ENCODE measurements around the gene SLC2A13. TPM values are rescaled to one million over a fixed set of nuclear protein-coding genes. Genes with fewer than 3 reads are reported as not detected.

Gene SLC2A13
- total and polyA plus RNA-seq, 2 donors (not counting 3 experiments of a cell fraction or from before 2014, with no cell fraction given) = 1.2 to 4.9 TPM

- dilution Hi-C loops (cut with MboI; ENCODE audit: extremely low pct_ligation_motif_present, low sequenced_read_pairs) (no loop called here), intact Hi-C loops (cut with micrococcal nuclease) (no loop called here)
- Histone ChIP-seq H3K27ac (ENCODE audit: insufficient read depth, low read depth, low read length) (no peak overlapping the region), H2AFZ (ENCODE audit: low read depth, low read length) (no peak overlapping the region), H3K4me2 (ENCODE audit: insufficient read depth, low read length) (no peak overlapping the region), H3K27me3 (ENCODE audit: control insufficient read depth in 2 of 2, insufficient read depth in 2 of 2, low read length in 2 of 2) (no peaks in the 10 kb centered on the region), H3K9ac (replicated peaks; ENCODE audit: extremely low read depth, insufficient read depth, low read length) (no peak overlapping the region), H3K36me3 (ENCODE audit: control insufficient read depth in 2 of 2, extremely low read depth in 1 of 2, insufficient read depth in 2 of 2, low read length in 2 of 2) (no peaks in the 10 kb centered on the region), H3K79me2 (ENCODE audit: control insufficient read depth, insufficient read depth, low read length) (no peaks in the 10 kb centered on the region), H3K9me1 (replicated peaks; ENCODE audit: control insufficient read depth, extremely low read depth, insufficient read depth, low read length) (no peaks in the 10 kb centered on the region), H3K4me3 (replicated peaks in 1 of 3; ENCODE audit: insufficient read depth in 1 of 3, low read depth in 1 of 3, low read length in 3 of 3) (no peak overlapping the region), H4K20me1 (replicated peaks; ENCODE audit: control insufficient read depth, extremely low read depth, insufficient read depth, low read length) (no peaks in the 10 kb centered on the region), H3K9me3 (replicated peaks; ENCODE audit: control insufficient read depth, insufficient read depth, low read length) (no peaks in the 10 kb centered on the region), H3K4me1 (ENCODE audit: control insufficient read depth, extremely low read depth, insufficient read depth, low read length) (no peaks in the 10 kb centered on the region)
- no TSS peak for BruUV-seq (replicated peaks)
- FAIRE-seq = no peak
- ChIA-PET POLR2A (no interaction called here), CTCF (interaction anchor here (1.2 to 2.0 kb wide), 2 partner anchors 10 kb away, joined by 4 to 9 read pairs; no protein-coding TSS in a partner anchor)
- DNase-seq (ENCODE audit: low read depth, low spot score) = no peak
- TF ChIP-seq EZH2 (IDR thresholded peaks at IDR 0.05; ENCODE audit: borderline replicate concordance, low read depth, low read length, severe bottlenecking) = no peak
- TF ChIP-seq, protein P1, sequence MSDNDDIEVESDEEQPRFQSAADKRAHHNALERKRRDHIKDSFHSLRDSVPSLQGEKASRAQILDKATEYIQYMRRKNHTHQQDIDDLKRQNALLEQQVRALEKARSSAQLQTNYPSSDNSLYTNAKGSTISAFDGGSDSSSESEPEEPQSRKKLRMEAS (IDR thresholded peaks at IDR 0.05; ENCODE audit: insufficient read depth, insufficient read length) = no peak
- TF ChIP-seq MYC (IDR thresholded peaks at IDR 0.05; ENCODE audit: low read depth, low read length) = no peak
- no peak for TF ChIP-seq GATA2 (IDR thresholded peaks at IDR 0.05; ENCODE audit: insufficient read depth, insufficient read length, low read depth, low read length)
- TF ChIP-seq, protein P2, sequence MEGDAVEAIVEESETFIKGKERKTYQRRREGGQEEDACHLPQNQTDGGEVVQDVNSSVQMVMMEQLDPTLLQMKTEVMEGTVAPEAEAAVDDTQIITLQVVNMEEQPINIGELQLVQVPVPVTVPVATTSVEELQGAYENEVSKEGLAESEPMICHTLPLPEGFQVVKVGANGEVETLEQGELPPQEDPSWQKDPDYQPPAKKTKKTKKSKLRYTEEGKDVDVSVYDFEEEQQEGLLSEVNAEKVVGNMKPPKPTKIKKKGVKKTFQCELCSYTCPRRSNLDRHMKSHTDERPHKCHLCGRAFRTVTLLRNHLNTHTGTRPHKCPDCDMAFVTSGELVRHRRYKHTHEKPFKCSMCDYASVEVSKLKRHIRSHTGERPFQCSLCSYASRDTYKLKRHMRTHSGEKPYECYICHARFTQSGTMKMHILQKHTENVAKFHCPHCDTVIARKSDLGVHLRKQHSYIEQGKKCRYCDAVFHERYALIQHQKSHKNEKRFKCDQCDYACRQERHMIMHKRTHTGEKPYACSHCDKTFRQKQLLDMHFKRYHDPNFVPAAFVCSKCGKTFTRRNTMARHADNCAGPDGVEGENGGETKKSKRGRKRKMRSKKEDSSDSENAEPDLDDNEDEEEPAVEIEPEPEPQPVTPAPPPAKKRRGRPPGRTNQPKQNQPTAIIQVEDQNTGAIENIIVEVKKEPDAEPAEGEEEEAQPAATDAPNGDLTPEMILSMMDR (IDR thresholded peaks at IDR 0.05; ENCODE audit: extremely low read depth in 1 of 2, insufficient read depth in 1 of 2, low read depth in 1 of 2, low read length in 2 of 2) = no peak
- TF ChIP-seq POLR2A (IDR thresholded peaks at IDR 0.05; ENCODE audit: low read depth, low read length) = no peak
- TF ChIP-seq FOS (IDR thresholded peaks at IDR 0.05; ENCODE audit: borderline replicate concordance, insufficient read depth, low read length) = no peak
- no peak for TF ChIP-seq POLR2AphosphoS5 (IDR thresholded peaks at IDR 0.05; ENCODE audit: insufficient read depth, low read depth, low read length)
- no peak for TF ChIP-seq JUN (IDR thresholded peaks at IDR 0.05; ENCODE audit: borderline replicate concordance, insufficient read depth, insufficient read length, low read depth)
Observed at GRCh38 chr12:40000884-40001283, 105.0 kb downstream of the SLC2A13 start.
